Activated T-helper 9 cell treated with anti-CD3 and anti-CD28 coated beads, Interleukin-2, amount 50 U/mL, for 16 hours (primary cell): Measurements from ENCODE around the gene MTM1.

Source experiments
- DNase-seq: peaks from one replicate; pipeline ENCODE4 v3.0.0-alpha.2; 2020; ENCODE audit warnings: low read depth

The MTM1 gene

DNA sequence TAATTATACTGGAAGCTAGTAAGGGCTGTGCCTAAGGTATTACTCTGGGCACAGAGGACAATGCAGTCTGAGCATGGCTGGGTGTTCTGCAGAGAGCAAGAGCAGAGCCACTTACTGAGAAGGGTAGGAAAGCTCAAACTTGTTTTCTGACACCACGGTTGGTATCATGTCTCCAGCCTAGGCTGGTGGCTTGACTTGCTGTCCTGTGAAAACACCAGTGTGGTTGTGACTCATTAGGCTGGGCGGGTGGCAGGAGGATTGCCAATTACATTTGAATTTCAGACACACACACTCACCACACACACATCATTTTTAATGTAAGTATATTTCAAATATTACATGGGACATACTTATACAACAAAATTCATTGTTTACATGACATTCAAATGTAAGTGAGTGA is 19.7 kb upstream of the MTM1 start:
- DNase-seq, result no peak

DNA sequence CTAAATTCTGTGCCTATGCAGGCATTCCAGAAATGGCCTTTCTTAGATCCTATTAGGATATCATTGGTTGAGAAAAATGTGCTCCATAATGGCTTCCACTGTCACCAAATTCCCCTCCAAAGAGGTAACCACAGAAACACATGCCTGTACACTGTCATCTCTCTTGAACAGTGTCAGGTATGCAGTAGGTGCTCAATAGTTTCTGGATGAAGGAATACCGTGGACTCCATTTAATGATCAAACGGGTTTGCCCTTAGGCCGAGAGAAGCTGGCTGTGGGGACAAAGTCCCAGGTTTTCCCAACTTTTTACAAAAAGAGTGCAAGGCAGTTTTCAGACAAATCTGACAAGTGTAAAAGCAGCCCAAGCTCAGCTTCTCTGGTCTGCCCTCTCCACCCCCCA is 16.5 kb upstream of the MTM1 start:
- DNase-seq, result no peak

DNA sequence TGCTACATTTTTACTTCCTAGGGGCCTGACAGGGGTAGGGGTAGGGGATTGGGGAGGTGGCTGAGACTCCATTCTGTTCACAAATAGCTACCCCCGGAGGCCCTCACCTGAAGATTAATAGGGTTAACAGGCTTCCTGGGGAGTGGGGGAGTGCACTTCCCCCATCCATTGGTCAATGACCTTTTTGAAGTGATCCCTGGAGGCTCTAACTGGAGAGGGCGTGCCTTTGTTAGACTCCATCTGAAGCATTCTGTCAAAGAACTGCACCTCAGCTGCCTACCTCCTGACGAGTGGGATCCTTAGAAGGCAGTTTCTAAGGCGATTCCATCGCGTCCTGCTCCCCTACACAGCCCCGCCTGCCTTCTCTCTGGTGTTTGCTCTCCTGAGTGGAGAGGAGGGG is 10.0 kb upstream of the MTM1 start:
- no peak for DNase-seq

DNA sequence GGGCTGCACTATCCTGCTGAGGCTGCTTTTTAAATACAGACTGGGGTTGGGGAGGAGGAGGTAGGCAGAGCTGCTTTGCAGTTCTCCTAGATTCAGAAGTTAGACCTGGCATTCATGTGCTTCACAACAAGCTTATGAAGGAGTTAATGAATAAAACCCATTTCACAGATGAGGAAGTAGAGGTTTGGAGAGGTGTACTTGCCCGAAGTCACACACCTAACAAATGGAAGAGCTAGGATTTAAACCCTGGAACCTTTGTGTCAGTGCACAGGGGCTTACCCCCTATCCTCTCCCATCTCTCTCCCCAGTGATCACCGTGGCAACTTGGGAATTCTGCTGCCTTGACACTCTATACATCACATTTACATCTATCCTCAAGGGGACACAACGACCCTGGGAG is 3.6 kb upstream of the MTM1 start:
- DNase-seq, result no peak

DNA sequence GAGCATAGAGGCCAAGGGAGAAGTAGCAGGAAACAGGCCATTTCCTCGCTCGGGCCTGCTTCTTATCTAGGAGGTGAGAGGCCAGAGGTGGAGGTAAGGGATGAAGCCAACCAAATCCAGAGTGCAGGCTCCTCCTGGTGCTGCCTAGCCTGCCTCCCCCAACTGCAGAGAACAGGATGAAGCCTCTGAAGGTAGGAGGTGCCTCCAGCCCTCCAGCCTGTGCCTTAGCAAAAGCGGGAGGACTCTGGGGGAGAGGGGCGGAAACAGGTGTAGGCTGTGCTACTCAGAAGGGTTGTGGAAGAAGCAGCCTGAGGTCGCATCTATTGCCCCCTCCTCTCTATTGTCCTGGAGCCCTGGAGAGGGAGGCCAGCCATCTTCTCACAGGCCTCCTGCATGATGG is 2.9 kb upstream of the MTM1 start:
- DNase-seq, result no peak

DNA sequence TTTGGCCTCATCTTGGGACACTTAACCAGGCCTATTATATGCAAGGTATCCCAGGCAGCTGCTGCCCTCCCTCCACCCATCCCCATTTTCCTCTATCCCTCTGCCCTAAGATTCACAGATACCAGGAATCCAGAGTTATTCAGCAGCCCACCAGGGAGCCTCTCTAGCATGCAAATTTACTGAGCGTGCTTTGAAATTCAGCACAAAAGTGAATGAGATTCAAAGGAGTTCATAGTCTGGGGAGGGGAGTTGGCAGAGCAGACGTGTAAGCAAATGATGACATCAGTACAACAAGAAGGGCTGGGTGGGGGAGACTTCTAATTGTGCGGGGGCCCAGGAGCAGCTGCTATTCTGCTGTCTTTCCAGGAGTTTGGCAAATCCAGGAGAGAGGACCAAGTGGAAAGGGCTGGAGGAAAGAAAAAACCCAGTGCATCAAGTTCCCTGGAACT is 1.7 kb upstream of the MTM1 start:
- no peak for DNase-seq

DNA sequence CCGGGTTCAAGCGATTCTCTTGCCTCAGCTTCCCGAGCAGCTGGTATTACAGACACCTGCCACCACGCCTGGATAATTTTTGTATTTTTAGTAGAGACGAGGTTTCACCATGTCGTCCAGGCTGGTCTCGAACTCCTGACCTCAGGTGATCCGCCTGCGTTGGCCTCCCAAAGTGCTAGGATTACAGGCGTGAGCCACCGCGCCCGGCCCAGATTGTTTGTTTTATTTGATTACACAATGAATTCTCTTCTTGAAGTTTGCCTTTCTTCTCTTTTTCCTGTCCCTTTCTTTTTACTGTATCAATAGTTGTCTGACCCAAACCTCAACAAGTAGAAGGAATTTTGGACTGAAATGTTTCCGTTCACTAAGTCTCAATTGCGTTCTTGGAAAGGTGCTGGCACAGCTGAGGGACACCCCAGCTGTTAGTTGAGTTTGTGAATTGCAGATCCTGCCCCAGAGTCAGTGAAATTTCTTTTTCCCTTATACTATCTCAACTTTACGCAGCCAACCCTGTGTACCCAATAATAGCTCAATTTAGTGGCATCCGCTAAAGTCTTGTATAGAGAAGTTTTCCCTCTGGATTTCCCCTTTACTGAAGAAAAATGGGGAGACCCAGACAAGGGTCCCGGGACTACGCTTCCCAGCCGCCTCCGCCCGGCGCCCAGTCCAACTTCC is 639 bp upstream of the MTM1 start:
- DNase-seq, result no peak

DNA sequence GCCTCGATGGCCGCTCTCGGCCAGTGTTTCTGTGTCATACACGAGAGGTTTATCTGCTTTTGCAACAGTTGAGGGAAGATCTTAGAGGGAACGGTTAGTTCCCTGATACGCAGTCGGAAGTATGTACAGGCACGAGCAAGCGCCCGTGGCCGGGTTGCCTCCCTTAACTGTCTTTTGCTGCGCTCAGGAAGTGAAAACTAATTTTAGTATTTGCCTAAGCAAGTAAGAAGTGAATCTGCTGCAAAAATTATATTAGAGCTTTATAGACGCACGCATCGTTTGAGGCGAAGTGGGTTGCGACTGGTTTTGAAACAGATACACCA is 695 bp downstream of the MTM1 start:
- no peak for DNase-seq

DNA sequence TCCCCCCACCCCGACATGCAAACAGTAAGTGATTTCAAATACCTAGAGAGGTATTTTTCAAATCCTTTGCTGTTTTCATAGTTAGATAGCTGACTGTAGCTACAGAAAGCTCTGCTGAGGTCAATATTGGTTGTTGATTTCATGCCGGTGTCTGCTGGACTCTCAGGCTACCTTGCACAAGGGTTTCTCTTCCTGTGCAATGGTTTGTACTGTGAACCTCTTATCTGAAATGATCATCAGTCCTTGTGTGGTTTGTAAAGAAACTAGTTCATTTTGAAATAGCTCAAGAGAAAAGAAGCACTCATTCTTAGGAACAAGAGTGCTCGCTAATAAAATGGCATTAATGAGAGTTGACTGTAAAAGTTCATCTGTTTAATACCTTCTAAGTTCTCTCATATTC is 2.1 kb downstream of the MTM1 start:
- DNase-seq, result no peak

DNA sequence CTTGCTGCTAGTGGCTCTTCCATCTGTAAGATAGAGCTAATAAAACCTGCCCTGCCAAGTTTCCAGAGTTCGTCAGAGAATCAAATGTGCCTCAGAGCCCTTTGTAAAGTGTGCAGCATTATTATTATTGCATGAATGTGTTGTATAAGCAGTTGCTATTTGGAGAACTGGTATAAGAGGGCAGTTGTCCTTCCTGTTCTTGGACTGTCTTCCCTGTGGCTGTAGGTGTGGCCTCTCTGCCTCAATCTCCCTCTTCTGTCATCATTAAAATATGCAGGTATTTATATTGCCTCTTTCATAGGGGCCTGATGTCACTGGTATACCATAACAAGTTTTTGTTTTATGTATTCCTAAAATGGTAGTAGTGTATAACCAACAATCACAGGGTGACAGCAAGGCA is 3.8 kb downstream of the MTM1 start:
- DNase-seq, result no peak

DNA sequence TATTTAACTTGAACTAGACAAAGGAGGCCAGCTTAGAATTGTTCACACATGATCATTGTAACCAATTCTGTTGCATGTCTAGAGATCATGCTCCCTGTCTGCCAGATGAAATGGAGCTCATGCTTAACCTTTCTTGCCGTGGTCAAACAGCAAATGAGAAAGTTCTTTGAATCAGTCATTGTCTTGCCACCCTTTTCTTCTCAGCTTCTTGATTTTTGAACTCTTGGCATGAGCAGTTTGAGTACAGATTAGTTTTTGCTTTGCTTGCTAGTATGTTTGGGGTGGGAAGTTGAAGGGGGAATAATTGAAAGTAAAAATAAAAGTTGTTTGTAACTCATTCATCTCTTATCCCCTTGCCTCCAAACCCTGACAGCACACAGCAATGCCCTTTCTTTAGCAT is 4.7 kb downstream of the MTM1 start:
- no peak for DNase-seq

DNA sequence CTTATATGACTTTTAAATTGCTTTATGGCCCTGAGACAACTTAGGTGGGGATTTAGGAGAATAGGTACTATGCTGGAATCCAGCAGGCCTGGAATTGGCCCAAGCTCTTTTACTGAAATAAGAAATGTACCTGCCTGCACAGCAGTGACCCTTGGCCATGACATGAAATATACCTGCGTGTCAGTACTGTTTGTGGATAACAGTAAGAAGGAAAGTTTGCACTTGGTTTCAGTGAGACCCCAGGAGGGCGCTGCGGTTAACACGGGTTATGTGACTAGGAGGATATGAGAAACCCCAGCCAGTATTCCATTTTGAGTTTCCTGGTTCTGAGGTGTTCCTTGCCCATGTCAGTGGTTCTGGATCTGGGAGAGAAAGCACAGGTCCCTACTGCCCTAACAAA is 5.3 kb downstream of the MTM1 start:
- peak; percentile 25 for DNase-seq

DNA sequence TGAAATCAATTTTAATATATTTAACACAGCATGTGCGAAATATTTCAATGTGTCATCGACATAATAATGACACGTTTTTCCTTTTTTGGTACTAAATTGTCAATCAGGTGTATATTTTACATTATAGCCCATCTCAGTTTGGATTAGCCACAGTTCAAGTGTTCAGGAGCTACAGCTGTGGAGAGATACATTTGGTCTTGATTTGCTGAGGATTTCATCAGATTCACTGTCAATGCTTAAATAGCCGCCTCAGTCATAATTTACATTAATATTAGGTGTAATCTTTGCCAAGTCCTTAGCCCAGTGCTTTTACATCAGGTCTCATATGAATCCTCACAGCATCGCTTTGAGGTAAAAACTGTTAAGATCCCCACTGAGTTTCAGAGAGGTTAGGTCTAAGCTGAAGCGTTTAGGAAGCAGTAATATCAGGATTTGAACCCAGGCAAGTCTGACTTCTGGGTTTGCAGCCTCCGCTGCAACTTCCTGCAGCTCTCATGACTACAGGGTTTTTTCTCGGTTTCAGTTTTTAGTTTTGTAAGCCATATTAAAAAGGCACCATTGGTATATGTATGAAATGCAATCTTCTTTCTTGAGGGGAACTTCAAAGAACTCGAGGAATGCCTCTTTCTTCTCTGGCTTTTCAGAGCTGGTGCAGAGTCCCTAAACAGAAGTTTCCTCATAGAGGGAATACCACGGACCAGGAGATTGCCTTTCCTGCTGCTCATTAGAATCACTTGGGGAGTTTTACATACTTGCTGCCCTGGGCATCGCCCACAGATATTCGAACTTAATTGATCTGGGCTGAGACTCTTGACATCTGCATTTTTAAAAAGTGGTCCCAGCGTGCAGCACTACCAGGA is 6.4 kb downstream of the MTM1 start:
- no peak for DNase-seq

DNA sequence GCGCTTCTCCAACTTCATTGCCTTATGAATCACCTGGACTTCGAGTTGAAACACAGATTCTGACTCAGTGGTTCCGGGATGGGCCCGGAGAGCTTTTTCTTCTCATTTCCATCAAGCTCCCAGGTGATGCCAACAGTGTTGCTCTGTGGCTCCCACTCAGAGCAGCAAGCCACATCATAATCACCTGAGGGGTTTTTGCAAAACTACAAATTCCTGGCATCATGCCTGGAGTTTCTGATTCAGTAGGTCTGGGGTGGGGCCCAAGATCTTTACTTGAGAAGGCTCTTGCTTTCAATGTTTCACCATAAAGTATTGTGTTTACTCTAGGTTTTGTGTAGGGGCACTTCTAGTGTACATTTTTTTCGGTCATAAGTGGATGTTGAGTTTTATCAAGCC is 7.0 kb downstream of the MTM1 start:
- peak; percentile 42 for DNase-seq

DNA sequence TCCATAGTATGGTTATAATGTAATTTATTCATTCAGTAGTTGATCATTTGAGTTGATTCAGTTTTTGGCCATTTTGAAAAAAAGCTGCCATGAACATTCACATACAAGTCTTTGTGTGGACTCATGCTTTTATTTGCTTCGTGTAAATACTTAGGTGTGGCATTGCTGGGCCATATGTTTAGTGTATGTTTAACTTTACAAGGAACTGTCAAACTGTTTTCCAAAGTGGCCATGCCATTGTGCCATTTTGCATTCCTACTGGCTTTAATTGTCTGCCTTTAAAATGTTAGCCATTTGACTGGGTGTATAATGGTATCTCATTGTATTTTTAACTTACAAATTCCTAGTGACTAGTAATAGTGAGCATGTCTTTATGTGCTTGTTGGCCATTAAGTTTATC is 8.8 kb downstream of the MTM1 start:
- DNase-seq, result no peak

DNA sequence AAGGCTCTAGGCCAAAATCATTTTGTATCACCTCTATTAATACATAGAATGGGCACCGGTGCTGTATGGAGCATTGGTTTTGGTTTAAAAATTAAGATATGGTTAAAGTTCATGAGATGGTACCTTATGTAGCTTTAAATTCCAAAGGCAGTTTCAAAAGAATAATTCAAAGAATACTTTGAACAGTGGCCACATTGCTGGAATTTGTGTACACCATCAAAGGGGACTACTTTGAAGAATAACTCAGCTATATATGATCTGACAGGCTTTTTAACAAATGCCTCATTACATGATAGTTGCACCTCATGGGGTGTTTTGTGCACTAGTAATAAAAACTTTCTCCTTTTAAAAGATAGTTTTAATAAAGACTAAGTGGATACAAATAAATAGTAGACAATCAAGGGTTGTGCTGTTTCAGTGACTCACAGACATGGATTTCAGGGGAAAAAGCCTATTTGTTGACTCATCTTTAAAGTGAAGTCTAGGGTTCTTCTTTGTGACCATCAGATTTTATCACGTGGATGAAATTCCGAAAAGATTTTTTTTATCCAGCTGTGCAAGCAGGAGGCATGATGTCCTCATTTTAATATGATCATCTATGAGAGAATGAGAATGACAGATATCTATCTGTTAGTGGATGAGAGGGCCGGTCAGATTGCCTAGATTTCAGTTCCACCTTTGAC is 12.8 kb downstream of the MTM1 start:
- no peak for DNase-seq

DNA sequence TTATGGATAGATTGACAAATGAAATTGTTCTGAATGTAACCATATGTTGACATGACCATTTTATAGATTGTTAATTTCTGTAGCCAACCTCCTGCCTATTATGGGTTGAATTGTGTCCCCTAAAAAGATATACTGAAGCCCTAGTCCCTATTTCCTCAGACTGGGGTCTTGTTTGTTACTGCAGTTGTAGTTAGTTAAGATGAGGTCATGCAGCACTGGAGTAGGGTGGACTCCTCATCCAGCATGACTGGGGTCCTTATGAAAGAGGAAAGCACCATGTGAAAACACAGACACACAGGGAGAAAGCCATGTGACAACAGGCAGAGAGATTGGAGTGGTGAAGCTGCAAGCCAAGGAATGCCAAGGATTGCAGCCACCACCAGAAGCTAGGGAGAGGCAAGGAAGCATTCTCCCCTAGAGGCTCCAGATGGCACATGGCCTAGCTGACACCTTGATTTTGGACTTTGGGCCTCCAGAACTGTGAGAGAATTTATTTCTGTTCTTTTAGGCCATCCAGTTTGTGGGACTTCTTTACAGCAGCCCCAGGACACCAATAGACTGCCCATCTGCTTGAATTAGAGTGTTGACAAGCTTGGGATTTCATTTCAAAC is 14.0 kb downstream of the MTM1 start:
- DNase-seq, result no peak

DNA sequence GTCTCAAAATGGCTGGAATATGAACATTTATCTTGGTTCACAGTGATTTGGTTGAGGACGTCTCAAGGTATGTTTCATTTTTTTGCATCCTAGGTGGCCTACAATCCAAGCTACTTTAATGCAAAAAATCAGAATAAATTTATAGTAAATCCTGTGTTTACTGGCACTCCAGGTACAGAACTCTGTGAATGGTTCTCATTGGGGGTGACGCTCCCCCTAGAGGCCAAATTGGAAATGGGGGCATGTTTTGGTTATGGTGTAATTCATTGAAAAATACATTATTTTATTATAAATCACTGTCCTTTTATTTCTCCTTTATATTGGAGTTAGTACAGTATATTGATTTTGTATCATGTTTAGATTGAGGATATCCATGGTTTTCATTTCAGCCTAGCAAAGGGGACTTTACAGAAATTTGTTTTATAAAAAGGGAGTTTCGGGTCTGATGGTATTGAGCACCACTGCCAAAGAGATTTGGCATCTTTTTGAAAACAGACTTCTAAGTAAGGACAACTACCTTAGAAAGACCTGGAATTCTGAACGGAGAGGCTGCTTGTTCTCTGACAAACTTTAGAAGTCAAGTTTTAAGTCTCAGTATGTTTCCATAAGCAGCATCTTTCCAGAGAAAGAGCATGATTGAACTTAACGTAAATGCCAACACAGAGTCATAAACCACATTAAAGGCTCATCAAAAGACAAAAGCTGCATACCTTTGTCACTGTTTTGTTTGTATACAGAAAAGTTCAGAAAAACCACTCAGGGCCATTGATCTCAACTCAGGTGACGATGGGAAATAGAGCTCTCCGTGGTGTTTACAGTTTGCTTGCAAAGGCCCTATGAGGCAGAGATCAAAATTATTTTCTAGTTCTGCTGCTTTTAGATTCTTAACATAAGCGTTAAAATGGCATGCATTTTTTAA is 19.4 kb downstream of the MTM1 start:
- peak; percentile 13 for DNase-seq

DNA sequence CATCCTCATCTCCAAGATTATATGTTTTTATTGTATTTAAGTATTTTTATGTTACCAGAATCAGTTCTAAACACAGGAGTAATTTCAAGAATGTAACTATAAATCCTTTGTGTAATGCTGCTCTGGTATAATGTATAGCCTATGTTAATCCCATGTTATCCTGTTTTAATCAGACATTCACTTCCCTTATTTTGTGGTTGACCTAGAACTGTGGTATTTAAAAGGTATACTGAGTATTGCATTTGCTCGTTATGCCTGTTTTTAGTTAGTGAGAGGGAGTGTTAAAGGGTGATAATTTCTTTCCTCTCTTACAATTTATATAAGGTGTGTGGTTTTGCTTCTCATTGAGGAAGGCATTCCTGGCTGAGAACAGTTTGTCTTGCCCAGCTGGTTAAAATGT is 26.2 kb downstream of the MTM1 start:
- DNase-seq, result no peak

DNA sequence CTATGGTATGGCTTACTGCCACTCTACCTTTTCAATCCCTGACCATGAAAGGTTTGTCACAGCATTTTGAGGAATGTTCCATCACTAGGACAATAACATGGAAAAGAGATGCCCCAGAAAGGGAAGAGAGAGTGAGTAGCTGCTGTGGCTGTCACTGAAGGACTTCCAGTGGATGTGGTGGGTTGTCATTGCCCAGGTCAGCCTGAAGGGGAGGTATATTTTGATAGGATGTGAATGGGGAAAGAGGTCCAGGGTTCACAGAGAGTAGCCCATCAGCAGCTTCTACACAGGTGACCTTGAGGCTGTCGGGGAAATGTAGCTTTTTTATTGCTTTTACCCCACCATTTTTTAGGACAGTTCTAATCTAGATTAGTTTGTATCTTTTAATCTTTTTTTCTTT is 30.8 kb downstream of the MTM1 start:
- no peak for DNase-seq

DNA sequence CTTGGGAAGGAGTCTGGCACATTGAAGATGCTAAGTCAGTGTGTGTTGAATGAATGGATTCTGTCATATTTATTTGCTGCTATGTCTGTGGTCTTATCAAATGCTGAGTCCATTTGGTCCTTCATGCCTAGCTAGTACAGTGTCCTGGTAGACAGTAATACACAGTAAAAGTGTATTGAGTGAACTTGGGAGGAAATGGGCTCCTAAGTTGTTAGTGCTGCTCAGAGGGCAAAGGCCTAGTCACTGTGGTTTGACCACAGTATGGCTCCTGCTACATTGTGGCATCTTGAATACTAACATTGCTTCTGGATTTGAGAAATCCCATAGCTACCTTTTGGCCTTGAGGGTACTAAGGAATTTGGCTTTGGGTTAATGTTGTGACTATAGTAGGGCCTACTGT is 33.9 kb downstream of the MTM1 start:
- no peak for DNase-seq

DNA sequence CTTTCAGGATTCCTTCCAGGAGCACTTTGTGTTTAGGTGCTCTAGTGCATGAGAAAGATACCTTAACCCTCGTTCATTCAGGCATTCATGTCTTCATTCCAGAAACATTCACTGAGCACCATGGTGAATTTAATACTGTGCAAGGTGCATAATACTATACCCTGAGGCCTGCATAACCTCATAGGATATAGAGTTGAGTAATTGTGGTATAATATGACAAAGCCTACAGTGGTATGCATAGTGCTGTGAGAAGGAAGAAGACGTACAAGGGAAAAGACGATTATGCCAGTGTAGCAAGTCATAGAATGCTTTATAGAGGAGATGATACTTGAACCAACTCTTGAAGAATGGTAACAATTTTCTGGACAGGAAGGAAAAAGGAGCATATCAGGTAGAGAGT is 34.3 kb downstream of the MTM1 start:
- DNase-seq, result no peak
